Mucosa of descending colon (tissue), 3 donors: Measurements from ENCODE around the gene GH1. TPM values are rescaled to one million over a fixed set of nuclear protein-coding genes. Genes with fewer than 3 reads are reported as not detected.

Experiments
- ATAC-seq: fragments of 200-7000 bp; cut with Tn5 transposase; one replicate; pipeline ENCODE4 v1.9.1; 2020; ENCODE audit warnings: mild to moderate bottlenecking, moderate library complexity
- DNase-seq, 3 donors: peaks; one replicate each; pipeline ENCODE4 v3.0.0-alpha.2; 2020
- H3K36me3 ChIP-seq: fragments of 200-600 bp; one replicate; pipeline ENCODE4 v1.8.0; 2021; ENCODE audit warnings: low read depth, mild to moderate bottlenecking
- H3K4me1 ChIP-seq: fragments of 200-600 bp; one replicate; pipeline ENCODE4 v1.8.0; 2021; ENCODE audit warnings: low read depth, mild to moderate bottlenecking
- H3K4me3 ChIP-seq: fragments of 200-600 bp; one replicate; pipeline ENCODE4 v1.8.0; 2021; ENCODE audit warnings: mild to moderate bottlenecking
- H3K9me3 ChIP-seq: fragments of 200-600 bp; one replicate; pipeline ENCODE4 v1.8.0; 2021; ENCODE audit warnings: mild to moderate bottlenecking
- CTCF ChIP-seq: fragments of 200-600 bp; IDR thresholded peaks from one replicate; pipeline ENCODE4 v1.8.0; 2022; ENCODE audit warnings: antibody characterized with exemption, mild to moderate bottlenecking
- intact Hi-C, 2 donors: fragments of 100-400 bp; cut with DNase I in 1 of 2; cut with micrococcal nuclease in 1 of 2; formaldehyde crosslinking; loops; one replicate each; pipeline versions ENCODE4 v1.11.0 to v1.11.1; 2022; cut with DNase I, micrococcal nuclease
- total RNA-seq, 3 donors: library from RNA; stranded (reverse); fragmentation: NEBNext Ultra II Directional in 2 of 3; extraction: Animal tissue kit (Norgen Biotek cat#: 25700) in 2 of 3; gene quantifications; one replicate each; pipeline versions ENCODE4 v1.2.1 to v1.2.4, GENCODE V29; 2021 to 2023
- donor health status: DM: no; HTN: no; CAD: no; lungs with moderate emphysema.
- donor health status: DM: no; HTN: no; CAD: no.
- donor health status: DM: no; HTN: yes; CAD: no.

The GH1 gene
- total RNA-seq, 3 donors from 2014 or later = not detected

GRCh38 chr17:63942309-63942985 lies 23.8 kb upstream of the GH1 start:
- peaks cover 4% of the 10 kb centered on the region for H3K4me1 ChIP-seq
- intact Hi-C loops = loop anchor here in 1 of 2 donors (10.0 kb wide), 1 partner anchor 82 kb away; the partner anchor contains the start of gene ICAM2
- no peak for ATAC-seq

GRCh38 chr17:63941751-63942150 lies 23.1 kb upstream of the GH1 start:
- no peak for ATAC-seq

More at GRCh38 chr17:63942309-63942985, 23.8 kb upstream of the GH1 start:
- no peak for DNase-seq
- no peak for TF ChIP-seq CTCF
- Histone ChIP-seq H3K36me3 (no peaks in the 10 kb centered on the region), H3K9me3 (no peaks in the 10 kb centered on the region), H3K4me3 (no peak overlapping the region)

GRCh38 chr17:63941162-63941561 lies 22.5 kb upstream of the GH1 start:
- Histone ChIP-seq H3K9me3 (no peaks in the 10 kb centered on the region), H3K4me3 (no peak overlapping the region), H3K4me1 (no peaks in the 10 kb centered on the region), H3K36me3 (no peaks in the 10 kb centered on the region)
- no peak for TF ChIP-seq CTCF
- ATAC-seq = no peak
- intact Hi-C loops = loop anchor here in 1 of 2 donors (10.0 kb wide), 1 partner anchor 84 kb away; the partner anchor contains the start of gene ICAM2
- no peak for DNase-seq

More at GRCh38 chr17:63941751-63942150, 23.1 kb upstream of the GH1 start:
- no peak for DNase-seq
- H3K9me3 ChIP-seq = no peaks in the 10 kb centered on the region
- TF ChIP-seq CTCF = no peak
- H3K36me3 ChIP-seq = no peaks in the 10 kb centered on the region
- intact Hi-C loops = loop anchor here in 1 of 2 donors (10.0 kb wide), 1 partner anchor 83 kb away; the partner anchor contains the start of gene ICAM2
- peaks cover 4% of the 10 kb centered on the region for H3K4me1 ChIP-seq
- no peak overlapping the region for H3K4me3 ChIP-seq

- DNase-seq = no peak
- H3K9me3 ChIP-seq = no peaks in the 10 kb centered on the region
- TF ChIP-seq CTCF = no peak
- no peaks in the 10 kb centered on the region for H3K4me1 ChIP-seq
- no peaks in the 10 kb centered on the region for H3K36me3 ChIP-seq
- ATAC-seq = no peak
- intact Hi-C loops = loop anchor here in 1 of 2 donors (10.0 kb wide), 1 partner anchor 84 kb away; the partner anchor contains the start of gene ICAM2
- H3K4me3 ChIP-seq = no peak overlapping the region
Observed at GRCh38 chr17:63940584-63940983, 21.9 kb upstream of the GH1 start.

GRCh38 chr17:63939884-63940283 lies 21.2 kb upstream of the GH1 start:
- DNase-seq (no peak), ATAC-seq (no peak)
- no peak for TF ChIP-seq CTCF

More at GRCh38 chr17:63939884-63940283, 21.2 kb upstream of the GH1 start:
- Histone ChIP-seq H3K36me3 (no peaks in the 10 kb centered on the region), H3K4me1 (no peaks in the 10 kb centered on the region), H3K9me3 (no peaks in the 10 kb centered on the region), H3K4me3 (no peak overlapping the region)
- intact Hi-C loops = loop anchor here in 1 of 2 donors (10.0 kb wide), 1 partner anchor 85 kb away; the partner anchor contains the start of gene ICAM2
